Loucy (cell line): ENCODE results near the gene TPRX2.

Experiments used
- EZH2phosphoT487 ChIP-seq: fragments of 200-600 bp; IDR thresholded peaks from 2 replicates; pipeline ENCODE4 v1.6.1; 2018; ENCODE audit warnings: antibody characterized with exemption, mild to moderate bottlenecking, moderate library complexity, borderline replicate concordance
- TF ChIP-seq, protein P1 (sequence below): fragments of 200-600 bp; sonication (generic); conservative IDR thresholded peaks from 2 replicates; pipeline ENCODE4 v1.5.1; 2014; ENCODE audit warnings: mild to moderate bottlenecking, antibody characterized with exemption, low read length

DNA sequence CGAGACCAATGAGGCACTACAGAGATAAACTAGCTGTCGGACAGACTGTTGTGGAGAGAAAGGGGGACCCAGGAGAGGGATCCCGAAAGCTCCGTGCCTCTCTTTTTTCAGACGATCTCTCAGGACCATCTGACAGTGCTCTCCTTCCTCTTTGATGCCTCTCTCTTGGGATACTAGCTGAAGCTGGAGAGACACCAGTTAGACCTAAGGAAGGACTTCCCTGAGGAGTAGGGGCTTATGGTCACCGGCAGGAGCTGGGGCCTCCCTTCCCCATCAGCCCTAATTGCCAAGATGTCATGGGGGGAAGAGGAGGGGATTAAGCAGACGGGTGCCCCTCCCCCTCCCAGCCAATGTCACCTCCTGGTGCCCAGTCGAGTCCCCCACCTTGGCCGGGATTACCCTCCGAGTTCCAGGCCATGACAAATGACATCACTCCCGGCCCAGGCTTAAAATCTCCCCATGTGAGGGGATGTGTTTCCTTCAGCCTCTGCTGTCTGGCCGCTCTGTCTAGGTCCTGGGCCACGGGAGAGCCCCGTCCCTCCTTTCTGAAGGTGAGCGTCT is 37.5 kb upstream of the TPRX2 start, which contains the start of gene CRX:
- TF ChIP-seq, protein P1, sequence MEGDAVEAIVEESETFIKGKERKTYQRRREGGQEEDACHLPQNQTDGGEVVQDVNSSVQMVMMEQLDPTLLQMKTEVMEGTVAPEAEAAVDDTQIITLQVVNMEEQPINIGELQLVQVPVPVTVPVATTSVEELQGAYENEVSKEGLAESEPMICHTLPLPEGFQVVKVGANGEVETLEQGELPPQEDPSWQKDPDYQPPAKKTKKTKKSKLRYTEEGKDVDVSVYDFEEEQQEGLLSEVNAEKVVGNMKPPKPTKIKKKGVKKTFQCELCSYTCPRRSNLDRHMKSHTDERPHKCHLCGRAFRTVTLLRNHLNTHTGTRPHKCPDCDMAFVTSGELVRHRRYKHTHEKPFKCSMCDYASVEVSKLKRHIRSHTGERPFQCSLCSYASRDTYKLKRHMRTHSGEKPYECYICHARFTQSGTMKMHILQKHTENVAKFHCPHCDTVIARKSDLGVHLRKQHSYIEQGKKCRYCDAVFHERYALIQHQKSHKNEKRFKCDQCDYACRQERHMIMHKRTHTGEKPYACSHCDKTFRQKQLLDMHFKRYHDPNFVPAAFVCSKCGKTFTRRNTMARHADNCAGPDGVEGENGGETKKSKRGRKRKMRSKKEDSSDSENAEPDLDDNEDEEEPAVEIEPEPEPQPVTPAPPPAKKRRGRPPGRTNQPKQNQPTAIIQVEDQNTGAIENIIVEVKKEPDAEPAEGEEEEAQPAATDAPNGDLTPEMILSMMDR: no peak
- TF ChIP-seq EZH2phosphoT487: no peak
